PFSK-1 (cell line): ENCODE results near the gene TMEM184B.

Source experiments
- POLR2AphosphoS5 ChIP-seq: IDR thresholded peaks from 2 replicates; pipeline ENCODE4 v1.6.1; 2012; ENCODE audit warnings: low read depth, mild to moderate bottlenecking, control low read depth, low read length, moderate library complexity
- REST ChIP-seq, 2 experiments: IDR thresholded peaks; 2 replicates each; pipeline versions ENCODE4 v1.6.1 to v1.8.0; 2011 to 2012; ENCODE audit warnings: low read depth in 2 of 2, low read length in 2 of 2, control low read depth in 1 of 2, inconsistent platforms in 1 of 2, mild to moderate bottlenecking in 1 of 2, moderate library complexity in 1 of 2; ENCODE audit not compliant: insufficient read depth in 1 of 2
- SIN3A ChIP-seq: IDR thresholded peaks from 2 replicates; pipeline ENCODE4 v1.6.1; 2012; ENCODE audit warnings: mild to moderate bottlenecking, low read length, moderate library complexity, borderline replicate concordance; ENCODE audit not compliant: insufficient read depth

GRCh38 chr22:38295339-38295738 lies 22.5 kb upstream of the TMEM184B start:
- no peak for TF ChIP-seq POLR2AphosphoS5
- no peak for TF ChIP-seq REST (IDR thresholded peaks at IDR 0.05; ENCODE audit: insufficient read depth in 1 of 2, low read depth in 2 of 2, low read length in 2 of 2)
- no peak for TF ChIP-seq SIN3A
